Stimulated activated CD4-positive, alpha-beta T cell treated with anti-CD3 and anti-CD28 coated beads, Interleukin-1b, Interleukin-23, amount 100 ng/mL, for 48 hours (primary cell): ENCODE data around the gene ERLIN1.
A peak's percentile ranks its signal among the peaks of the same experiment; 100 is the strongest.
"Not testable (repeated sequence)": the region's sequence is repeated elsewhere in the genome, so short reads cannot be mapped to it uniquely, and the experiment has no call there.

Experiments used
- DNase-seq: peaks from one replicate; pipeline ENCODE4 v3.0.0-alpha.2; 2020

Gene ERLIN1

GRCh38 chr10:100131571-100131970 lies 54.3 kb downstream of the ERLIN1 start:
- DNase-seq: no peak

GRCh38 chr10:100130831-100131230 lies 55.0 kb downstream of the ERLIN1 start:
- DNase-seq: no peak

- no peak for DNase-seq
These were observed 56.4 kb downstream of the ERLIN1 start for GRCh38 chr10:100129424-100129823.

- DNase-seq: no peak
These were observed 56.9 kb downstream of the ERLIN1 start for GRCh38 chr10:100128951-100129350.

GRCh38 chr10:100125335-100125734 lies 60.5 kb downstream of the ERLIN1 start:
- DNase-seq: not testable (repeated sequence)

GRCh38 chr10:100124097-100124496 lies 61.7 kb downstream of the ERLIN1 start:
- no peak for DNase-seq

GRCh38 chr10:100122780-100123179 lies 63.0 kb downstream of the ERLIN1 start:
- no peak for DNase-seq

GRCh38 chr10:100120550-100120949 lies 65.3 kb downstream of the ERLIN1 start:
- no peak for DNase-seq

GRCh38 chr10:100119726-100120125 lies 66.1 kb downstream of the ERLIN1 start:
- DNase-seq: no peak

GRCh38 chr10:100114976-100115770 lies 70.7 kb downstream of the ERLIN1 start:
- DNase-seq: no peak

GRCh38 chr10:100114460-100114859 lies 71.4 kb downstream of the ERLIN1 start:
- no peak for DNase-seq

- DNase-seq: peak; percentile 13
These were observed 76.2 kb downstream of the ERLIN1 start for GRCh38 chr10:100109670-100110069.

- no peak for DNase-seq
These were observed 79.0 kb downstream of the ERLIN1 start for GRCh38 chr10:100106865-100107264.

GRCh38 chr10:100104300-100104699 lies 81.5 kb downstream of the ERLIN1 start:
- DNase-seq: no peak

- no peak for DNase-seq
These were observed 82.2 kb downstream of the ERLIN1 start for GRCh38 chr10:100103581-100103980.

- DNase-seq: no peak
These were observed 84.4 kb downstream of the ERLIN1 start for GRCh38 chr10:100101192-100102076.

- no peak for DNase-seq
These were observed 85.1 kb downstream of the ERLIN1 start for GRCh38 chr10:100100651-100101184.
